Coronary artery (tissue), 2 donors: Measurements from ENCODE around the gene NR5A1.

Source experiments
- DNase-seq: peaks from one replicate; pipeline ENCODE4 v3.0.0-alpha.2; 2017; ENCODE audit warnings: low spot score
- H3K27ac ChIP-seq, 2 donors: fragments of 200-600 bp; sonication (generic); one replicate each; pipeline ENCODE4 v1.5.1; 2016 to 2019
- H3K4me3 ChIP-seq: fragments of 200-600 bp; sonication (generic); 2 replicates; pipeline ENCODE4 v1.5.1; 2016; ENCODE audit warnings: mild to moderate bottlenecking, moderate library complexity
- CTCF ChIP-seq: fragments of 200-600 bp; sonication (generic); IDR thresholded peaks from one replicate; pipeline ENCODE4 v1.5.1; 2019; ENCODE audit warnings: antibody characterized with exemption

NR5A1 gene

DNA sequence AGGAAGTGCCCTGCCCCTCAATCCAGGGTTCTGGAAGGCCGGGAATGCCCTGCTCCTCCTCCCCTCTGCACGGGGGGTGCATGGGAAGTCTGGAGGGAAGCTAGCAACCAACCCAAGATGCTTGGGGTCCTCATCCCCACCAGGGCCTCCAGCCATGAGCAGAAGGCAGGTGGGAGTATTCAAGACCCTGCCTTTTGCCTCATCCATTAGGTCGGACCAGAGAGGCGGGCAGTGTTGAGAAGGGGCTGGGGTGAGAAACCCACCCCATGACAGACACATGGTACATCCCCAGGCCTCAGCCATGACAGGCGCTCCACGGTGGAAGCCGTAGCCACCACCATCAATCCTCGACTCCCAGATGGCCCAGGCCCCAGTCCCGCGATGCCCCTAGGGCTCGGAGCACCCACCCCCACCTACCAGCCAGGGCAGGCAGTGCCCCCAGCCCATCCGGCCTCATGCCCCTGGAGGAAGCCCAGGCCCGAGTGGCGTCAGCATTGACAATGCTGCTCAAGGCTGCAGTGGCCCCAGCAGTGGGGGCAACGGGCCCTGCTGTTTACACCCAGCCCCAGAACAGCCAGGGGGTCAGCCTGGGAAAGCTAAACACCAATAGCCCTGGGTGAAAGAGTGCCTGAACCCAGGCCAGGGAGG is 8.6 kb downstream of the NR5A1 start:
- Histone ChIP-seq H3K4me3 (no peak overlapping the region), H3K27ac (no peak overlapping the region)
- TF ChIP-seq CTCF = no peak
- DNase-seq = no peak

GRCh38 chr9:124498040-124498439 is 9.2 kb downstream of the NR5A1 start:
- H3K27ac ChIP-seq = no peak overlapping the region
- DNase-seq = no peak
- no peak overlapping the region for H3K4me3 ChIP-seq
- no peak for TF ChIP-seq CTCF

DNA sequence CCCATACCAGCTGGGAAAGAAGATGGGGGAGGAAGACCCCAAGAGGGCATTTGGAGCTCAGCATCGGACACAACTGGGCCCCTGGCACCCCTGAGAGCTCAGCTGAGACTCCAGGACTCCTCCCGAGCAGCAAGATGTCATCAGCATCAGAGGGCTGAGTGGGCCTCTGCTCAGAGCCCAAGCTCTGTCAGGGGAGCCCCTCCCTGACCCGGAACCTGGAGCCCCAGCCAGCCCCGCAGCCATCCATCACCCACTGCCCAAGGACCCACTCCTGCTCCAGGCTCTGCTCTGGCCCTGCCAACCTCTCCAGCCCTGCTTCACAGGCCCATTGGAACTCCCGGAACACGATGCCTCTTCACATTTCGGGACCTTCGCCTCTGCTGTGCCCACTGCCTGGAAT is 9.8 kb downstream of the NR5A1 start:
- no peak overlapping the region for H3K27ac ChIP-seq
- no peak overlapping the region for H3K4me3 ChIP-seq
- no peak for DNase-seq
- no peak for TF ChIP-seq CTCF

GRCh38 chr9:124496463-124496862 is 10.7 kb downstream of the NR5A1 start:
- Histone ChIP-seq H3K27ac (no peak overlapping the region), H3K4me3 (no peak overlapping the region)
- TF ChIP-seq CTCF = no peak
- no peak for DNase-seq

DNA sequence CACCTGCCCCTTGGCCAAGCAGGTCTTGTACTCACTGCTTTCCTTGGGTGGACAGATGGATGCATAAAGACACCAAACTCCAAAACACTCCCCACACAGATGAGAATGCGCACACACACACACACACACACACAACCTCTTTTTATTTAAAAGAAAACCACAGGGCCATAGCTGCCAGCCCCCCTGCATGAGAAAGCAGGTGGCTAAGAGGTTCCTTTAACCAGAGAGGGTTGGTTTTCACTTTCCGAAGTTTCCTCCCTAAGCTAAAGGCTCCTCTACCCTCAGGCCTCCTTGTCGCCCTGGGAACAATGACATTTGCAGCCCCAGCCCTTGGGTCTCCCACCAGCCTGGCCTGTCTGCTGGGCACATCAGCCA is 11.1 kb downstream of the NR5A1 start:
- no peak for DNase-seq
- Histone ChIP-seq H3K4me3 (no peak overlapping the region), H3K27ac (no peak overlapping the region)
- no peak for TF ChIP-seq CTCF

GRCh38 chr9:124495126-124496074 is 11.8 kb downstream of the NR5A1 start:
- Histone ChIP-seq H3K27ac (no peak overlapping the region), H3K4me3 (no peak overlapping the region)
- no peak for TF ChIP-seq CTCF
- DNase-seq = no peak
